ENCODE data around the gene TFEC. TPM values are rescaled to one million over a fixed set of nuclear protein-coding genes. Genes with fewer than 3 reads are reported as not detected.
"Not testable (repeated sequence)": the region's sequence is repeated elsewhere in the genome, so short reads cannot be mapped to it uniquely, and the experiment has no call there.

The TFEC gene
- total and polyA plus RNA-seq, 4 donors = 0.52 to 5.1 (median 2.4) TPM

DNA sequence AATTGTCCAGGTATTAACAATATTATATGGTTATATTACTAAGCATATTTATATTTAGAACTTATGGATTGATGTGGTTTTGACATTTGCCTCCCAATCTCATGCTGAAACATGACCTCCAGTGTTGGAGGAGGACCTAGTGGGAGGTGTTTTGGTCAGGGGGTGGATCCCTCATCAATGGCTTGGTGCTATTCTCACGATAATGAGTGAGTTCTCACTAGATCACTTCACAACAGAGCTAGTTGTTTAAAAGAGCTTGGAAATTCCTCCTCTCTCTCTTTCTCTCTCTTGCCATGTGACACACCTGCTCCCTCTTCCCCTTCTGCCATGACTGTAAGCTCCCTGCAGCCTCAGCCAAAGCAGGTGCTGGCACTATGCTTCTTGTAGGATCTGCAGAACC lies 19.0 kb downstream of the TFEC start (continued):
- TF ChIP-seq, protein P1, sequence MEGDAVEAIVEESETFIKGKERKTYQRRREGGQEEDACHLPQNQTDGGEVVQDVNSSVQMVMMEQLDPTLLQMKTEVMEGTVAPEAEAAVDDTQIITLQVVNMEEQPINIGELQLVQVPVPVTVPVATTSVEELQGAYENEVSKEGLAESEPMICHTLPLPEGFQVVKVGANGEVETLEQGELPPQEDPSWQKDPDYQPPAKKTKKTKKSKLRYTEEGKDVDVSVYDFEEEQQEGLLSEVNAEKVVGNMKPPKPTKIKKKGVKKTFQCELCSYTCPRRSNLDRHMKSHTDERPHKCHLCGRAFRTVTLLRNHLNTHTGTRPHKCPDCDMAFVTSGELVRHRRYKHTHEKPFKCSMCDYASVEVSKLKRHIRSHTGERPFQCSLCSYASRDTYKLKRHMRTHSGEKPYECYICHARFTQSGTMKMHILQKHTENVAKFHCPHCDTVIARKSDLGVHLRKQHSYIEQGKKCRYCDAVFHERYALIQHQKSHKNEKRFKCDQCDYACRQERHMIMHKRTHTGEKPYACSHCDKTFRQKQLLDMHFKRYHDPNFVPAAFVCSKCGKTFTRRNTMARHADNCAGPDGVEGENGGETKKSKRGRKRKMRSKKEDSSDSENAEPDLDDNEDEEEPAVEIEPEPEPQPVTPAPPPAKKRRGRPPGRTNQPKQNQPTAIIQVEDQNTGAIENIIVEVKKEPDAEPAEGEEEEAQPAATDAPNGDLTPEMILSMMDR (IDR thresholded peaks at IDR 0.05; ENCODE audit: low read depth, low read length, missing input control) = no peak

DNA sequence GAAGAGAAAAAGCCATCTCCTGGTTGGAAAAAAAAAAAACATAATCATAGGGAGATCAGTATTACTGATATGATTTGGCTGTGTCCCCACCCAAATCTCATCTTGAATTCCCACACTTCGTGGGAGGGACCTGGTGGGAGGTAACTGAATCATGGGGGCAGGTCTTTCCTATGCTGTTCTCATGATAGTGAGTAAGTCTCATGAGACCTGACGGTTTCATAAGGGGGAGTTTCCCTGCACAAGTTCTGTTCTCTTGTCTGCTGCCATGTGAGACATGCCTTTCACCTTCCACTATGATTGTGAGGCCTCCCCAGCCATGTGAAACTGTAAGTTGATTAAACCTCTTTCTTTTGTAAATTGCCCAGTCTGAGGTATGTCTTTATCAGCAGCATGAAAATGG lies 25.8 kb downstream of the TFEC start:
- 55% methylated on average over 2 of the region's 2 CpGs for WGBS
- DNase-seq (ENCODE audit: low spot score); H3K9me3 ChIP-seq (ENCODE audit: control insufficient read depth in 4 of 4, low read length in 3 of 4); H3K4me3 ChIP-seq (ENCODE audit: low read depth in 1 of 3, low read length in 3 of 3); H3K36me3 ChIP-seq (ENCODE audit: control insufficient read depth in 4 of 4, insufficient read depth in 3 of 4, low read depth in 1 of 4, low read length in 3 of 4); H3K4me1 ChIP-seq (ENCODE audit: control insufficient read depth in 4 of 4, insufficient read depth in 4 of 4, low read length in 3 of 4); H3K27me3 ChIP-seq (ENCODE audit: control insufficient read depth in 4 of 4, insufficient read depth in 4 of 4, low read length in 3 of 4); H3K9ac ChIP-seq (ENCODE audit: low read depth in 1 of 2, low read length in 2 of 2); H3K27ac ChIP-seq (ENCODE audit: low read depth in 1 of 2, low read length in 2 of 2): not testable (repeated sequence)

DNA sequence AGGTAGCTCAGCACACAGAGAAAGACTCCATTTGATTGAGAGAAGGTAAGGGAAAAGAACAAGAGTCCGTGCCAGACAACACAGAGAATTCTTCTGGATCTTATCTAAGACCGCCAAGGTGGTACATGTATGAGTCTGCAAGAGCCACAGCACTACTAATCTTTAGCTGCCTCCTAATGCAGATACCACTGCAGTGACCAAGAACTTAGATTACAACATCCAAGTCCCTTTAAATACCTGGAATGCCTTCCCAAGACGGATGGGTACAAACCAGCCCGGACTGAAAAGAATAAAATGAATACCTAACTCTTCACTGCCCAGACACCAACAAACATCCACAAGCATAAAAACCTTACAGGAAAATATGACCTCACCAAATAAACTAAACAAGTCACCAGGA lies 33.3 kb downstream of the TFEC start:
- H3K36me3 ChIP-seq (ENCODE audit: control insufficient read depth in 4 of 4, insufficient read depth in 3 of 4, low read depth in 1 of 4, low read length in 3 of 4) = no peaks in the 10 kb centered on the region
- no peak for TF ChIP-seq TAF1 (conservative IDR thresholded peaks at IDR 0.05)
- TF ChIP-seq, protein P1 (IDR thresholded peaks at IDR 0.05; ENCODE audit: low read depth, low read length, missing input control) = no peak
- no peak for TF ChIP-seq GABPA (IDR thresholded peaks at IDR 0.05 in 1 of 2, conservative IDR thresholded peaks at IDR 0.05 in 1 of 2)
- TF ChIP-seq HNF4A (conservative IDR thresholded peaks at IDR 0.05) = no peak
- TF ChIP-seq SP1 (IDR thresholded peaks at IDR 0.05) = no peak
- TF ChIP-seq, protein P2, sequence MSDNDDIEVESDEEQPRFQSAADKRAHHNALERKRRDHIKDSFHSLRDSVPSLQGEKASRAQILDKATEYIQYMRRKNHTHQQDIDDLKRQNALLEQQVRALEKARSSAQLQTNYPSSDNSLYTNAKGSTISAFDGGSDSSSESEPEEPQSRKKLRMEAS (IDR thresholded peaks at IDR 0.05) = no peak
- no peak for TF ChIP-seq YY1 (IDR thresholded peaks at IDR 0.05)
- TF ChIP-seq RAD21 (IDR thresholded peaks at IDR 0.05) = no peak
- TF ChIP-seq, protein P3, sequence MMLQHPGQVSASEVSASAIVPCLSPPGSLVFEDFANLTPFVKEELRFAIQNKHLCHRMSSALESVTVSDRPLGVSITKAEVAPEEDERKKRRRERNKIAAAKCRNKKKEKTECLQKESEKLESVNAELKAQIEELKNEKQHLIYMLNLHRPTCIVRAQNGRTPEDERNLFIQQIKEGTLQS (IDR thresholded peaks at IDR 0.05) = no peak
- TF ChIP-seq FOXA1 (IDR thresholded peaks at IDR 0.05) = no peak
- no peak for TF ChIP-seq FOXA2 (IDR thresholded peaks at IDR 0.05)
- TF ChIP-seq, protein P4, sequence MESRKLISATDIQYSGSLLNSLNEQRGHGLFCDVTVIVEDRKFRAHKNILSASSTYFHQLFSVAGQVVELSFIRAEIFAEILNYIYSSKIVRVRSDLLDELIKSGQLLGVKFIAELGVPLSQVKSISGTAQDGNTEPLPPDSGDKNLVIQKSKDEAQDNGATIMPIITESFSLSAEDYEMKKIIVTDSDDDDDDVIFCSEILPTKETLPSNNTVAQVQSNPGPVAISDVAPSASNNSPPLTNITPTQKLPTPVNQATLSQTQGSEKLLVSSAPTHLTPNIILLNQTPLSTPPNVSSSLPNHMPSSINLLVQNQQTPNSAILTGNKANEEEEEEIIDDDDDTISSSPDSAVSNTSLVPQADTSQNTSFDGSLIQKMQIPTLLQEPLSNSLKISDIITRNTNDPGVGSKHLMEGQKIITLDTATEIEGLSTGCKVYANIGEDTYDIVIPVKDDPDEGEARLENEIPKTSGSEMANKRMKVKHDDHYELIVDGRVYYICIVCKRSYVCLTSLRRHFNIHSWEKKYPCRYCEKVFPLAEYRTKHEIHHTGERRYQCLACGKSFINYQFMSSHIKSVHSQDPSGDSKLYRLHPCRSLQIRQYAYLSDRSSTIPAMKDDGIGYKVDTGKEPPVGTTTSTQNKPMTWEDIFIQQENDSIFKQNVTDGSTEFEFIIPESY (IDR thresholded peaks at IDR 0.05) = no peak
- TF ChIP-seq NR2F2 (IDR thresholded peaks at IDR 0.05) = no peak
- no peak for TF ChIP-seq EGR1 (IDR thresholded peaks at IDR 0.05; ENCODE audit: low read depth in 2 of 2)
- no peak for TF ChIP-seq JUND (IDR thresholded peaks at IDR 0.05)
- TF ChIP-seq HNF4G (IDR thresholded peaks at IDR 0.05) = no peak
- no peak for DNase-seq (ENCODE audit: low spot score)
- no peaks in the 10 kb centered on the region for H3K4me1 ChIP-seq (ENCODE audit: control insufficient read depth in 4 of 4, insufficient read depth in 4 of 4, low read length in 3 of 4)
- no peaks in the 10 kb centered on the region for H3K27me3 ChIP-seq (ENCODE audit: control insufficient read depth in 4 of 4, insufficient read depth in 4 of 4, low read length in 3 of 4)
- H3K9ac ChIP-seq (ENCODE audit: low read depth in 1 of 2, low read length in 2 of 2) = no peak overlapping the region
- no peak overlapping the region for H3K27ac ChIP-seq (ENCODE audit: low read depth in 1 of 2, low read length in 2 of 2)
- WGBS = 85% methylated on average over 4 of the region's 4 CpGs
- H3K4me3 ChIP-seq (ENCODE audit: low read depth in 1 of 3, low read length in 3 of 3) = no peak overlapping the region
- no peaks in the 10 kb centered on the region for H3K9me3 ChIP-seq (ENCODE audit: control insufficient read depth in 4 of 4, low read length in 3 of 4)

Measured in liver (tissue), 9 donors.